K562 (cell line): ENCODE results near the gene PUM1.
"Not testable (repeated sequence)": the region's sequence is repeated elsewhere in the genome, so short reads cannot be mapped to it uniquely, and the experiment has no call there.

ENCODE experiments used
- AFF1 ChIP-seq, 2 experiments: fragments of 450-650 bp; IDR thresholded peaks; 2 replicates each; pipeline ENCODE4 v1.6.1; 2018; ENCODE audit warnings: mild to moderate bottlenecking in 2 of 2, low read depth in 1 of 2; ENCODE audit not compliant: partially characterized antibody in 2 of 2
- ASH1L ChIP-seq: fragments of 450-650 bp; IDR thresholded peaks from 2 replicates; pipeline ENCODE4 v1.6.1; 2018; ENCODE audit warnings: borderline replicate concordance, mild to moderate bottlenecking, low read depth; ENCODE audit not compliant: partially characterized antibody
- COPS2 ChIP-seq: fragments of 450-650 bp; conservative IDR thresholded peaks from 2 replicates; pipeline ENCODE4 v1.6.1; 2016; ENCODE audit warnings: mild to moderate bottlenecking, moderate library complexity
- CTCF ChIP-seq, 3 experiments: IDR thresholded peaks in 2 of 3; conservative IDR thresholded peaks in 1 of 3; 2 replicates each; pipeline ENCODE4 v1.5.1; 2011 to 2012; ENCODE audit warnings: low read length in 3 of 3, mild to moderate bottlenecking in 3 of 3, control low read depth in 2 of 3, improper control_type of control experiment in 1 of 3, inconsistent platforms in 1 of 3, low read depth in 1 of 3, mixed read lengths in 1 of 3, moderate library complexity in 1 of 3; ENCODE audit not compliant: insufficient read depth in 2 of 3
- EP300 ChIP-seq: IDR thresholded peaks from 2 replicates; pipeline ENCODE4 v1.6.1; 2012; ENCODE audit warnings: low read length, improper control_type of control experiment
- NFIC ChIP-seq: fragments of 450-650 bp; IDR thresholded peaks from 2 replicates; pipeline ENCODE4 v1.6.1; 2017; ENCODE audit warnings: mild to moderate bottlenecking, inconsistent platforms
- PATZ1 ChIP-seq: fragments of 250-450 bp; sonication (Bioruptor Pico); IDR thresholded peaks from 2 replicates; pipeline ENCODE4 v1.5.0; 2020; ENCODE audit warnings: mild to moderate bottlenecking, borderline replicate concordance
- POLR2AphosphoS5 ChIP-seq: IDR thresholded peaks from 2 replicates; pipeline ENCODE4 v1.6.1; 2011; ENCODE audit warnings: mild to moderate bottlenecking, low read depth, low read length, moderate library complexity; ENCODE audit not compliant: control insufficient read depth, insufficient read depth
- RERE ChIP-seq: sonication (generic); formaldehyde crosslinking; IDR thresholded peaks from 2 replicates; pipeline ENCODE4 v1.8.0; 2023; ENCODE audit warnings: missing genetic modification reagents, mild to moderate bottlenecking, borderline replicate concordance
- YY1 ChIP-seq, 3 experiments: IDR thresholded peaks; 2 replicates each; pipeline ENCODE4 v1.6.1; 2011; ENCODE audit warnings: low read length in 2 of 3, mild to moderate bottlenecking in 2 of 3, moderate library complexity in 2 of 3, borderline replicate concordance in 1 of 3, control low read depth in 1 of 3, low read depth in 1 of 3; ENCODE audit not compliant: insufficient read depth in 3 of 3, insufficient replicate concordance in 2 of 3, control insufficient read depth in 1 of 3, insufficient read length in 1 of 3; ENCODE audit errors: extremely low read depth in 1 of 3
- ZBTB49 ChIP-seq: sonication (generic); formaldehyde crosslinking; IDR thresholded peaks from 2 replicates; pipeline ENCODE4 v1.8.0; 2022; ENCODE audit warnings: missing genetic modification reagents, mild to moderate bottlenecking, borderline replicate concordance
- ZFP91 ChIP-seq: sonication (generic); formaldehyde crosslinking; IDR thresholded peaks from 2 replicates; pipeline ENCODE4 v1.8.0; 2022; ENCODE audit warnings: mild to moderate bottlenecking, missing genetic modification reagents
- ZKSCAN1 ChIP-seq: fragments of 150-350 bp; IDR thresholded peaks from 2 replicates; pipeline ENCODE4 v1.6.1; 2016; ENCODE audit warnings: low read depth, low read length

- TF ChIP-seq ASH1L; RERE (CRISPR knock-in tag); PATZ1 (CRISPR knock-in tag); ZKSCAN1; NFIC; CTCF (IDR thresholded peaks at IDR 0.05 in 2 of 3, conservative IDR thresholded peaks at IDR 0.05 in 1 of 3; ENCODE audit: insufficient read depth in 2 of 3, low read depth in 1 of 3, low read length in 3 of 3); COPS2; EP300; ZFP91 (CRISPR knock-in tag); ZBTB49 (CRISPR knock-in tag); AFF1 (IDR thresholded peaks at IDR 0.05; ENCODE audit: low read depth in 1 of 2, partially characterized antibody in 2 of 2); YY1 (IDR thresholded peaks at IDR 0.05; ENCODE audit: borderline replicate concordance in 1 of 3, control insufficient read depth in 1 of 3, extremely low read depth in 1 of 3, insufficient read depth in 3 of 3, insufficient read length in 1 of 3, insufficient replicate concordance in 2 of 3, low read depth in 1 of 3, low read length in 2 of 3); POLR2AphosphoS5: not testable (repeated sequence)
Observed at GRCh38 chr1:31062162-31062866, 3.2 kb downstream of the PUM1 start.
